Skin of body (tissue), 2 donors: ENCODE results near the gene SF3B1. TPM values are rescaled to one million over a fixed set of nuclear protein-coding genes. Genes with fewer than 3 reads are reported as not detected.
"Not testable (repeated sequence)": the region's sequence is repeated elsewhere in the genome, so short reads cannot be mapped to it uniquely, and the experiment has no call there.

Experiments used
- DNase-seq: peaks from one replicate; lab custom pipeline; 2025; lab: John Stamatoyannopoulos, UW
- total RNA-seq: library from RNA; depleted of rRNA; stranded (reverse); fragments of >200 nt; gene quantifications from one replicate; pipeline ENCODE4 v1.2.3, GENCODE V29; 2014

Gene SF3B1
- total RNA-seq, 1 donor from 2014 or later, result 319 TPM

DNA sequence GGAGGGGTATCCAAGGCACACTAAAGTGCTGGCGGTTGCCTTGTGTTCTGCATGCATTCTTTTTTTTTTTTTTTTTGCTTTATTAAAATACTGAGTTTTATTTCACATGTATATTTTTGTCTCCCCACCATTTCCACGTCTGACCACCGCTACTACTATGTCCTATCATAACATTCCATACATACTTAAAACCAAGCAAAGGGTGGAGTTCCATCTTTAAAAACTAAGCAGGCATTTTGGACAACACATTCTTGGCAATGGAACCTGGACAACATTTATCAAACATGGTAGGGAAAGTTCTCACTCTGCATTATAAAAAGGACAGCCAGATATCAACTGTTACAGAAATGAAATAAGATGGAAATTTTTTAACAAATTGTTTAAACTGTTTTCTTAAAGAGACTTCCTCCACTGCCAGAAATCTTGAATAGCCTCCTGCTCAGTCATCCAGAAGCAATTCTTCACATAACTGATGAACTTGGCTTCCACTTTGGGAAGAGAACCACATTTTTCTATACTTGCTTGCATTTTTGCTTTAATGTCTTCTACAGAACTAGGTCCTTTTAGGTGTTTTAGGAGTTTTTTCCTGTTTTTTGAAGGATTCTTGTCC is 55.4 kb downstream of the SF3B1 start:
- DNase-seq, result not testable (repeated sequence)

DNA sequence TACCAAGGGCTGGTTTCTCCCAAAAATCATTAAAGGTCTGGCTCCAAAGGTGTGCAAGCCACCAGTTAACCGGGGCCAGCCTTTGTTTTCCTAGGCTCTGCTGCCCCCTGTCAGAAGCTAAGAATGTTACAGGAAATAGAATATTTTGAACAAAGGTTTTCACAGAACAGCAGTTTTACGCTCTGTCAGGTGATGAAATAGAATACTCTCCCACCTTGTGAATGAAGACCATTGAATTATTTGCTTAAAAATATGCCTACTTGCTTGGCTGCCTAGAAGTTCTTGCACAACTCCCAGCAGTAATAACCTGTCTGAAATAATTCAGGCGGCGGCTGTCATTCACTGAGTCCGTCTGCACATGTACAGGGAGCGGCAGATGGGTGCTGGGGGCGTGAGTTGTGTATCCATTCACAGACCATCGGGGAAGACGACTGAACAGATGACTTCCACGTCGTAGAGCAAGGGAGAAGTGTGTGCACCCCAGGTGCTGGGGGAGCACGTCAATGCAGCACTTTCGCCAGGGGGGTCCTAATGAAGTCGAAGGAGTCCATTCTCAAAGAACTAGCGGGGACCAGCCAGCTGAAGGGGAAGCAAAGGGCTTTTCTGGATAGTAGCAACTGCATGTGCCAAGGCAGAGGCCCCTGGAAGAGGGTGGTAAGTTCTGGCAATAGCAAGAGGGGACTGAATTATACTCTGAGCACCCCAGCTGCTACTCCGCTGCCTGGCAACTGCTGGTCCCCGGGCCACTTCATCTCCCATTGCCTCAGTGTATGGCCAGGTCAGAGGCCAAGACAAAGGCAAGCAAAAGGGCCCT is 56.1 kb downstream of the SF3B1 start:
- no peak for DNase-seq

DNA sequence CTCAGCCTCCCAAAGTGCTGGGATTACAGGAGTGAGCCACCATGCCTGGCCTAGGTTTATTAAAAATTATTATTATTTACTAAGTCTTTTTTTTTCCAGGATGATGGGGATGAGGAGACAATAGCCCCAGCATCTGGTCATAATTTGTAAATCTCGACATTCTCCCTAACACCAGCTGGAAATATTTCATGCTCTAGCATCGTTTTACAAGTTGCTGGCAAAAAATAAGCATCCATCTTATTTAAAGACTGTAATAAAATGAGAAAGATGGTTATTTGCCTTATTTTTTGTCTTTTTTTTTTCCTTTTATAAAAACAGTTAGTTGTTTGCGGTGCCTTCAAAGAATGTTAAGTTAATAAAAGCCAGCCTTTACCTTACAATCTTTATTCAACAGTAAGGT is 56.7 kb downstream of the SF3B1 start:
- DNase-seq, result peak; percentile 49

DNA sequence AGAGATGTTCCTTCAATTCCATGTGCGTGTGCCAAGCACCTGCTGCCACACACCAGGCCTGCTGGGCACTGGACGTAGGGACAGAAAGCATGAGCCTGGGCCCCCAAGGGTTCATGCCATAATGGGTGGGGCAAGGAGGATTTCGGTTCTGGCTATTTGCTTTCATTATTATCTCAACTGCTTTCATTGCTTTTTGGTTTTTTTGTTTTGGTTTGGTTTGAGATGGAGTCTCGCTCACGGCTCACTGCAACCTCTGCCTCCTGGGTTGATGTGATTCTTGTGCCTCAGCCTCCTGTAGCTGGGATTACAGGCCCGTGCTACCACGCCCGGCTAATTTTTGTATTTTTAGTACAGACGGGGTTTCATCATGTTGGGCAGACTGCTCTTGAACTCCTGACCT is 57.2 kb downstream of the SF3B1 start:
- DNase-seq, result no peak

DNA sequence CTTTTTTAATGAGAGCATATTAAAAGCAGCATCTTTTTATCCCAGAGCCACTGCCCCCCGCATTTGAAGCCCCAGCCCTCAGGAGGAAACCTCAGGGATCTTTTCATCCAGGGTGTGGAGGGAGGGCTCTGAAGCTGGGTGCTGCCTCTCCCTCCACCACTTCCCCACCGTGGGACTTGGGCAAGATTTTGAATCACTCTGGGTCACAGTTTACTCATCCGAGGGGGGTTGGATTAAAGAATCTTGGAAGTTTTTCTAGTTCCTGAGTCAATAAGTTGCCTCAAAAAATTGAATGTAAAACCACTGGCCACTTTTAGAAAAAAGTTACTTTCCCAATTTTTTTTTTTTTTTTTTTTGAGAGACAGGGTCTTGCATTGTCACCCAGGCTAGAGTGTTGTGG is 62.2 kb downstream of the SF3B1 start:
- DNase-seq, result no peak

DNA sequence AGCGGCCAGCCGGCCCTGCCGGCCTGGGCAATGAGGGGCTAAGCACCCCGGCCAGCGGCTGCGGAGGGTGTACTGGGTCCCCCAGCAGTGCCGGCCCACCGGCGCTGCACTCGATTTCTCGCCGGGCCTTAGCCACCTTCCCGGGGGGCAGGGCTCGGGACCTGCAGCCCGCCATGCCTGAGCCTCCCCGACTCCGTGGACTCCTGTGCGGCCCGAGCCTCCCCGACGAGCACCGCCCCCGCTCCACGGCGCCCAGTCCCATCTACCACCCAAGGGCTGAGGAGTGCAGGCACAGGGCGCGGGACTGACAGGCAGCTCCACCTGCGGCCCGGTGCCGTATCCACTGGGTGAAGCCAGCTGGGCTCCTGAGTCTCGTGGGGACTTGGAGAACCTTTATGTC is 64.2 kb downstream of the SF3B1 start:
- not testable (repeated sequence) for DNase-seq

DNA sequence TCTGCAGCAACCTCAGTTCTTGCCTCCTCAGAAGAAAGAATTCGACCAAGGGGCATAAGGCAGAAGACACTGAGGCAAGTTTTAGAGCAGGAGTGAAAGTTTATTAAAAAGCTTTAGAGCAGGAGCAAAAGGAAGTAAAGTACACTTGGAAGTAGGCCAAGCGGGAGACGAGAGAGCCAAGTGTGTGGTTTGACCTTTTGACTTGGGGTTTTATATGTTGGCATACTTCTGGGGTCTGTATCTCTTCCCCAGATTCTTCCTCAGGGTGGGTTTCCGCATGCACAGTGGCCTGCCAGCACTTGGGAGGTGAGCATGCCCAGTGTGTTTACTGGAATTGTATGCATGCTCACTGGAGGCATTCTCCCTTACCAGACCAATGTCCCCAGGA is 64.9 kb downstream of the SF3B1 start:
- DNase-seq, result no peak

DNA sequence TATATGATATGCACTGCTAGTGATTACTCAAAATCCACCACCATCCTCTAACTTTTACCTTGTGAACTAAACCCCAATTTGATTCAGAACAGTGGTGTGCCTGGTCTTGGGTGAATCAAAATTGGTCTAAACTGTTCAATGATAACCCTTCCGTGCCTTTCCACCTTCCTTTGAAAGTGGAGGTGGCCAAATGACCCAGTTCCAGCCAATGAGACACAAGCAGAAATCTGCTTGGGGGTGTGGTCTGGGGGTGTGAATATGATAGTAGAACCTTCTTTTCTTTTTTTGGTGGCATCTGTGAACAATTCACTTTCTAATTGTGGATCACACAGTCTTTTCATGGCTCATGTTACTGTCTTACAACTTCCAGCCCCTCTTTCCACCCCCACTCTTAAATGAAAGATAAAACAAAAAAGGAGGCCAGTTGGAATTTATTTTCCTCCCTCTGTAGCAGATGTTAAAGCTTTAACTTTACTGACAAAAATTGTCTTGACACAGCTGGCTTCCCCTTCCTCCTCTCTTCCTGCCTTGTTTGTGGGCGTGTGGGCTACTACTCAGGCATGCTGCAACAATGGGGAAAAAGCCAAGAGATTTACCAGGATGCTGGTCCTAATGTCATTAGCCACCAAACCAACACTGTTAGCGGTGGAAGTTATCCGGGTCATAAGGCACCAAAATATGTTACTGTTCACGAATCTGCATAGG is 65.4 kb downstream of the SF3B1 start:
- no peak for DNase-seq

DNA sequence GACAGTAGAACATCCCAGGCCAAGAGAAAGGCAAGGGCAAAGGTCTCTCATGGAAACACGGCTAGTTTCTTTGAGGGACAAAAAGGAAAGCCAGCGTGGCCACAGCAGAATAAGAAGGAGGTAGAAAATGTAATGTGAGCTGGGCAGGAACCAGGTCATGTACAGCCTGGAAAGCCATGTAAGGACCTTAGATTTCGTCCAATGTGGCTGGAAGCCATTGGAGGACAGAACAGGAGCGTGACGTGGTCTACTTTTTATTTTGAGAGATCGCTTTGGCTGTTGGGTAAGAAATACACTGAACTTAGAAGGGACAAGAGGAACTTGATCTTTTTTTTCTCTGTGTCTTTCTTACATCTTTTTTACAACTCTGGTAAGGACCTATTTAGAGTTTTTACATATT is 66.4 kb downstream of the SF3B1 start:
- no peak for DNase-seq

DNA sequence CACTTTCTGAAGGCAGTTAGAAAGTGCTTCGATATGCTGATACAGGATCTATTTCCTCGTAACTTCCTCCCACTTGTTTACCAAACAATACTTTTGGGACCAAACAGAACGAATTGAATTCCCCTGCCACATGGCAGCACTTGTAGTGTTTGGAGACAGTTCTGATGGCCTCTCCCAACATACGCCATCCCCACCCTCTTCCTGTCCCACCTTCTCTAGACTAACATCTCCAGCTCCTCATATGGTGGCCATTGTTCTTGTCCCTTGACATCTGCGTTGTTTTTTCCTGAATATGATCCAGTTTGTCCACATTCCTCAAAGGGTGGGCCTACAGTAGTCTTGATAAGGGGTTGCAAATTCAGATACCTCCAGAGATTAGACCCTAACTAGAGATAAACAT is 70.8 kb downstream of the SF3B1 start:
- DNase-seq, result no peak

DNA sequence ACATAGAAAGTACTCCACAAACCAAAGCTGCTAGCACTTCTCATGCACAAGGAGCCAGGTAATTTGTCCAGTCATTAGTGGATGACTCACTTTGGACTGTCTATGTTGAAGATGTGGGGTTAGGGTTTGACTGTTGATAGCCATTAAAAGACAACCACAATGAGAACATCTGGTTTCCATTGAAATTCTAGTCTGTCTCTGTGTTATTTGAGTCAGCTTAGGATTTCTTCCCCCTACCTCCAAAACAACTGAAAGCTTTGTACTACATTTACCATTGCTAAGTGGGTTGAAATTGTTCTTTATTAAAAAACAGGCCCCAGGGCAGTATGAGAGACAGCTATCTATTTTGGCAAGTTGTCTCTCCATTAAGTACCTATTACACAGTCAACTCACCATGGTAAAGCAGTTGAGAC is 74.1 kb downstream of the SF3B1 start:
- no peak for DNase-seq

DNA sequence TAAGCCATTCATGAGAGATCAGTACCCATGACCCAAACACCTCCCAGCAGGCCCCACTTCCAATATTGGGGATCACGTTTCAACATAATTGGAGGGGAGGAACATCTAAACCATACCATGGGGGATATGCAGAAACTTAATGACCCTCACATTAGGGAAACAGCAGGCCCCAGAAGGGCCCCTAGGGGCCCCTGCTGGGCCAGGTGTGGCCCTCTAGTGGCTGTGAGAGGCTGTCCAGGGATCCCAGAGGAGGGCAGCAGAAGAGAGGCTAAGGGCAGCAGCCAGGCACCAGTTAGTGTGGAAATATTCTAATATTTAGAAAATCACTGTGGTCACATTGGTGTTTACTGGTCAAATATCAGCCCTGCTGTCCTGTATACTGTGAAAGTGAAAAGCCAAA is 75.0 kb downstream of the SF3B1 start:
- DNase-seq, result no peak

DNA sequence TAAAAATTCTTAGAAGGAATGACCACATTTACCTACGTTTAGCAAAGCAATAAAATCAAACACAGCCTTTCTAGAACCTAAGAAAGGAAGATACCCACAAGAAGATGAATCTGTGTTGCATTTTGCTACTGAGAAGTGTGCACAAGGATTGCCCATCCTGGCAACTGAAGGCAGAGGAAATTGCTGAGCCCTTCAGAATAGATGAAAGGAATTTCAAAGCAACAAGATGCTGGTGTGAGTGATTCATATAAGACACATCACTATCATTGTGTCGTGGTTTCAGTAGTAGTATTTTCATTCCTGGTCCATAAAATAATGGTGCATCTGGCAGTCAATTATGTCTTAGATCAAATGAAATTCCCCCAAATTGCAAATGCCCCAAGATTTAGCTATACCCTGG is 75.9 kb downstream of the SF3B1 start:
- DNase-seq, result no peak

DNA sequence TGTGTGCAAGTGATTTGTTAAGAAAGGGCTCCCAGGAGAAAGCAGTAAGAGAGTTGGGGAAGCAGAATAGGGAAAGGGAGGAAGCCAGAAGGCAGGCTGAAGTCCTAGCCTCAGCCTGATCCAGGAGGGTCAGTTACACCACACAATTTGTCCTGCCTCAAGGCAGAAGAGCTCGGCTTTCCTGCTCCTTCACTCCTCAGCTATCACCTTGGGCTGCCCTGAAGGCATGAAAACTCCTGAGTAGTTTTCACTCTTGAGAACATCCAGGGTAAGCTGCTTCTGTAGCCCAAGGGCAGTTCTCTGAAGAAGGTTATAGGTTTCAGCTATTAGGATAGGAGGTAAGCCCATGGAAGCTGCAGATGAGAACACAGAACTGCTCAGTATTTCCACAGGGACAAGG is 76.8 kb downstream of the SF3B1 start:
- DNase-seq, result no peak

DNA sequence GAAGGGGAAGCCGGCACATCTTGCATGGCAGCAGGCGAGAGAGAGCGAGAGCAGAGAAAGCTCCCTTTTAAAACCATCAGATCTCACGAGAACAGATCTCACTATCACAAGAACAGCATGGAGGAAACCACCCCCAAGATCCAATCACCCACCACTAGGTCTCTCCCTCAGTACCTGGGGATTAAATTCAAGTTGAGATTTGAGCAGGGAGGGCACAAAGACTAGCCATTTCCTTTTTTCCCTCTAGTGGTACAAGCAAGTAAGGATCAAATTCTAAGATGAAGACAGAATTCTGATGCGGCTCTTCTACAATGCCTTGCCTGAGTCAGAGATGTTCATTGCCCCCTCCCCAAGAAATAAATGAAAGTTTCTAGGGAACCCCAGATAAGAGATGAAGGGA is 78.7 kb downstream of the SF3B1 start:
- no peak for DNase-seq

DNA sequence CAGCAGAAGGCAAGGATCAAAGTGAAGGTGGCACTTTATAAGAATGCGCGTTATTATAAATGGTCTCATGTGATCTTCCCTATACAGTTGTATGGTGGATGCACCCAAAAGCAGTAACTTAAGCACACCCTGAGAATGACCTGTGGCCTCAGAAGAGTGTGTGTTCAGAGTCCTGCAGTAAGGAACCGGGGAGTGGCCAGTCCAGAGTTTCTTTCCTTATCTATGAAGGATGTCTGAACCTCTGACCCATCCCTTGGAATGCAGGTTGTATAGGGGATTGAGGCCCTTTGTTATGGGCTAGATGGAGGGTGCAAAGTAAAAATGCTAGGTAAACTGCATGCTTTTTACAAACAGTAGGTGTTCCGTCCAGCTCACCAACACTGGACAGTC is 80.7 kb downstream of the SF3B1 start:
- no peak for DNase-seq

DNA sequence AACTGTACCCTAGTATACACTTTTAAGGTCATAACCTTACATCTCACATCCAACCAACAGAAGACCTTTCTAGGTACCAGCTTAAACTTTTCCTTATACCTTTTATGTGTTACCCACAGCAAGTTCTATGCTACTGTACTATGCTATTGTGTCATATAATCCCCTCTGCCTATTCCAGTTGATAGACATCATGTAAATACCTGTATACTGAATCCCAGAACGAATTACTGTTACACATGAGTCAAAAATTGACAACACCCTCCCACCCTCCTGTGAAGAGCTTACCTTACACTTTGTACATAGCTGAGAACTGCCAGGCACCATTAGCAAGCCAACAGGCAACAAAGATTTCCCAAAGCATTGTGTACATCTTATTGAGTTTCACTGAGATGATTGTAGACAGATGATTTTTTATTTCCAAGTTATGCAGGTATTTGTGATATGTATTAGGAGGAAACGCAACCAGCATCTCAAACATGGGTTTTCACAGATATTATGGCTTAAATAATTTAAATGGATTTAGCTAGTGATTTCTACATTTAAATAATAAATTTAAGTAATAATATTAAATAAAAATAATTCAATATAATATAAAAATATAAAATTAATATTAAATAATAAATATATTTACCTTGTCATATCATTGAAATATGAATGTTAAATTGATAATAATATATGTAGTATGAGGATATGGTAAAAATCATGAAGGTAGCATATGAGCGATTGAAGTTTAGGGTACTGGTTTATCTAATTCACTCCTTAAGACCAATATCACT is 81.2 kb downstream of the SF3B1 start:
- no peak for DNase-seq

DNA sequence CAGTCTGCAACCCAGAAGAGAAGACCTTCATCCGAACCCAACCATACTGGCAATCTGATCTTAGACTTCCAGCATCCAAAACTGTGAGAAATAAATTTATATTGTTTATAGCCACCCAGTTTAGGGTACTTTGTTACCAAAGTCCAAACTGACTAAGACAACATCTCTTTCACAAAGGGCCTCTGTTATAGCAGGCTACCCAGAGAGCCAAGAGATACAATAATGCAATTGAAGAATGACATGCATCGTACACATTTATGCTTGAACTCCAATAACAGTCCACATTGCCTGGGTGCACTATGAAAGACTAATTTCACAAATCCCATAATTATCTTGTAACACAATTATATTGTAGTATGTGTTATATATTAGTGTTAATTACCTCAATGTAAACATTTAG is 85.1 kb downstream of the SF3B1 start:
- no peak for DNase-seq

DNA sequence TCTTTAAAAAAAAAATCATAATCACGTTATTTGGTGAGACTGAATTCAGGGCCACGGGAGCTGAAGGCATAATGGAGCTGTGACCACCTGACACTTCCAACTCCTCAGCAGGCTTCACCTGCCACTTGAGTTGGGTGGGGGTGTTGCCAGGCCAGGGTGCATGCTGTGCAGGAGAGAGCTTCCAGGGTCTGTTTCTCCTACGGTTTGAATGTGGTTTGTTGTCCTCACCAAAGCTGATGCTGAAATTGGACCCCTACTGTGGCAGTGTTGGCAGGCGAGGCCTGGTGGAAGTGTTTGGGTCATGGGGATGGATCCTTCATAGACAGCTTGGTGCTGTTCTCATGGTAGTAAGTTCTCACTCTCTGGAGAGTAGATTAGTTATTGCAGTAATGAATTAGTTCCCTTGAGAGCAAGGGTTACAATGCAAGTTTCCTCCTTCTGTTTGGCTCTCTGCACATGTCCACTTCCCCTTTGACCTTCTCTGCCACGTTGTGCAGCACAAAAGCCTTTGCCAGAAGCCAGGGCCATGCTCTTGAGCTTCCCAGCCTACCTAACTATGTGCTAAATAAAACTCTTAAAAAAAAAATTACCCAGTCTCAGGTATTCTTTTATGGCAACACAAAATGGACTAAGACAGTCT is 86.0 kb downstream of the SF3B1 start:
- DNase-seq, result no peak

DNA sequence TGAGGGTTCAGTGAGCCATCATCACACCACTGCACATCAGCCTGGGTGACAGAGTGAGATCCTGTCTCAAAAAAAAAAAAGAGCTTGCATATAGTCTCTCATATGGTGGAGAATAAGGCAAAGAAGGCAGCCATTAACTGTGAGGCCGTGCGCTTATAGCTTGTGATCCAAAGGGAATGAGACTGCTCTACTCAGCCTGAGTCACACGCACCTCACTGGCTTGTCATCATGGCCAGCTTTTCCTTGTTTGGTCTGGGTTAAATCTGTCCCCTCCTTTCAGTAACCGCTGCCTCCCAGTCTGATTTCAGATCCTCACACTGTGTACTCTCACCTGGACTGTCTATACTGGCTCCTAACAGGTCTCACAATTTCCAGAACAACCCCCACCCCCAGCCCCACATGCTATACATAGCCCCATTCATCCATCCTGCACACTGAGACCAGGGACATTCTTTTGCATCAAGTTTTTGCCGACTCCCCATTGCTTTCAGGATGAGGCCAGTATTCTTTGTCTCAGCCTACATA is 88.9 kb downstream of the SF3B1 start:
- DNase-seq, result no peak

DNA sequence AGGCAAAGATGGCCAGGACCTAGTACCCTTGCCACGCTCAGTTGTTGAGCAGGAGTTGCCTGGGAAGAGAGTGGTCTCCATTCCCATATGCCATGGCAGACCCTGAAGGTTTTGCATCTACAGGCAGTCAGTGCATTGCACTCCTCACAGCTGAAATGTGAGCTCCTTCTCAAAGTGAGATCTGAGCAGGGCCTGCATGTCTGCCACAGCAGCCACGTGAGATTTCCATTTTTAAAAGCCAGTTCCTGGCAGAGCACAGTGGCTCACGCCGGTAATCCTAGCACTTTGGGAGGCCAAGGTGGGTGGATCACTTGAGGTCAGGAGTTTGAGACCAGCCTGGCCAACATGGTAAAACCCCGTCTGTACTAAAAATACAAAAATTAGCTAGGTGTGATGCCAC is 90.9 kb downstream of the SF3B1 start:
- not testable (repeated sequence) for DNase-seq
